Small intestine (tissue), 7 donors: ENCODE results near the gene SV2C. TPM values are rescaled to one million over a fixed set of nuclear protein-coding genes. Genes with fewer than 3 reads are reported as not detected.

Source experiments
- DNase-seq, 2 donors: peaks; one replicate each; pipeline versions ENCODE4 v3.0.0 to v3.0.0-alpha.2; 2013
- FAIRE-seq: peaks from 2 replicates; lab custom pipeline; 2012; peaks lifted over from hg19 to GRCh38; lab: Jason Lieb, UNC
- H3K27ac ChIP-seq, 3 donors: one replicate each; pipeline ENCODE4 v1.5.1; 2013; ENCODE audit warnings: low read length in 2 of 3, mild to moderate bottlenecking in 2 of 3, control low read depth in 1 of 3, inconsistent platforms in 1 of 3, low read depth in 1 of 3, moderate library complexity in 1 of 3
- H3K27me3 ChIP-seq, 3 donors: one replicate each; pipeline ENCODE4 v1.6.1; 2013; ENCODE audit warnings: low read length in 3 of 3, inconsistent platforms in 1 of 3; ENCODE audit not compliant: control insufficient read depth in 3 of 3, insufficient read depth in 3 of 3
- H3K36me3 ChIP-seq, 3 donors: one replicate each; pipeline ENCODE4 v1.6.1; 2013; ENCODE audit warnings: low read length in 3 of 3, inconsistent platforms in 1 of 3, low read depth in 1 of 3, mild to moderate bottlenecking in 1 of 3, moderate library complexity in 1 of 3; ENCODE audit not compliant: control insufficient read depth in 3 of 3, insufficient read depth in 2 of 3
- H3K4me1 ChIP-seq, 3 donors: one replicate each; pipeline ENCODE4 v1.6.1; 2013; ENCODE audit warnings: low read length in 2 of 3, inconsistent platforms in 1 of 3, low read depth in 1 of 3, mild to moderate bottlenecking in 1 of 3, moderate library complexity in 1 of 3; ENCODE audit not compliant: control insufficient read depth in 3 of 3, insufficient read depth in 2 of 3
- H3K4me3 ChIP-seq, 3 donors: one replicate each; pipeline ENCODE4 v1.5.1; 2013; ENCODE audit warnings: low read length in 3 of 3, control low read depth in 1 of 3, inconsistent platforms in 1 of 3, low read depth in 1 of 3, mild to moderate bottlenecking in 1 of 3, moderate library complexity in 1 of 3
- H3K9me3 ChIP-seq, 2 donors: one replicate each; pipeline ENCODE4 v1.6.1; 2013; ENCODE audit warnings: low read depth in 1 of 2, low read length in 1 of 2; ENCODE audit not compliant: control insufficient read depth in 2 of 2, insufficient read depth in 1 of 2
- WGBS, 3 donors: extraction: QIAGEN DNeasy Blood & Tissue Kit; methylation state at CpG; one replicate each; pipeline ENCODE4 v1.1.7; 2013; 5-methylcytosine and 5-hydroxymethylcytosine counted together
- polyA plus RNA-seq, 4 donors: library from polyadenylated mRNA; stranded (reverse) in 3 of 4; unstranded in 1 of 4; fragments of 200-250 nt in 3 of 4; fragments of 120-200 nt in 1 of 4; gene quantifications; one replicate each; pipeline versions ENCODE4 v1.2.1 to v1.2.3, GENCODE V29; 2013
- donor health status: healthy with polysubstance abuse.
- donor health status: control.
- donor health status: control.
- donor health status: Bipolar disorder and iron deficiency.
- donor health status: healthy.

The SV2C gene
- polyA plus RNA-seq, 4 donors, result 0.03 to 1.6 TPM; not detected in 2

DNA sequence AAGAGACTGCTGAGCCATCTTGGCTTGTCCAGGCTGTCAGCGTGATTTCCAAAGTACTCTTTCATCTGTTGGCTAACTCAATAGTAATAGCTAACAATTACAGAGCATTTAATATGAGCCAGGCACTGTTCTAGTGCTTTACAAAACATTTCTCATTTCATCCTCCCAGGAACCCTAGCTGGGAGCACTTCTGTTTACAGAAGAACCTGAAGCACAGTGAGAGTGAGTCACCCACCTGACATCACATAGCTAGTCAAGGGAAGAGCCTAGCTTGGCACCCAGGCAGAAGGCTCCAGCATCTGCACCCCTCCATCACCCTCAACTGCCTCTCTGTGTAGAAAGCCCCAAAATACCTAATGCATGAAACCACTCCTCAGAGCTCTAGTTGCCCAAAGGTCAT, 262.4 kb downstream of the SV2C start:
- Histone ChIP-seq H3K36me3 (no peaks in the 10 kb centered on the region), H3K9me3 (no peaks in the 10 kb centered on the region), H3K4me3 (no peak overlapping the region), H3K27me3 (no peaks in the 10 kb centered on the region), H3K4me1 (no peaks in the 10 kb centered on the region), H3K27ac (no peak overlapping the region)
- FAIRE-seq (no peak), DNase-seq (no peak)
- WGBS, 3 donors, result 85 to 100% (median 92%) methylated on average over 1 of the region's 1 CpG

DNA sequence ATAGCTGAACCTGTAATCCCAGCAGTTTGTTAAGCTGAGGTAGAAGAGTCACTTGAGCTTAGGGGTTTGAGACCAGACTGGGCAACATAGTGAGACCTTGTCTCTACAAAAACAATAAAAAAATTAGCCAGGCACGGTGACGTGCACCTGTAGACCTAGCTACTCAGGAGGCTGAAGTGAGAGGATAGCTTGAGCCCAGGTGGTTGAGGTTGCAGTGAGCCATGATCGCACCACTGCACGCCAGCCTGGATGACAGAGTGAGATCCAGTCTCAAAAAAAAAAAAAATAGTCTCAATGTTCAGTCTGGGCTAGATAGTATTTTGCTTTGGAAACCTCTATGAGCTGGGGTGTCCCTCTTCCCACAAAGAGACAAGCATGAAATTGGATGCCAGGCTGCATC, 268.0 kb downstream of the SV2C start:
- Histone ChIP-seq H3K4me3 (no peak overlapping the region), H3K36me3 (no peaks in the 10 kb centered on the region), H3K27ac (no peak overlapping the region), H3K27me3 (no peaks in the 10 kb centered on the region), H3K4me1 (no peaks in the 10 kb centered on the region), H3K9me3 (no peaks in the 10 kb centered on the region)
- WGBS, 3 donors, result 68 to 72% (median 69%) methylated on average over 4 of the region's 4 CpGs
- DNase-seq, result no peak
- no peak for FAIRE-seq

DNA sequence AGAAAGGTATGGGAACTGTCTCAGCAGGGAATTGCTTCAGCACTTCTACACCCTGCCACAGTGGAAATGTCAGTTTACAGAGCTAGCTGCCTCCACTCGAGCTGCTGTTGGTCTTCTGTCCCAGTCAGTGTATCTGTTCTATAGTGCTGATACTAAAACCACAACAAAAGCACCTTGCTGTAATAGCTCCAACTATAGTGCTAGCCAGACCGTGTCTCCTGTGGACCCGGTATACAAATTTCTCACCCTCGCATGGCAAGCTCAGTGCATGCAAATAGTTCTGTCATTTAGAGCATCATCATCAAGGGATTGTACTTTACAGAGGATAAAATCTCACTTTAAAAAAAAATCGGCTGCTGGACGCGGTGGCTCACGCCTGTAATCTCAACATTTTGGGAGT, 268.4 kb downstream of the SV2C start:
- no peaks in the 10 kb centered on the region for H3K36me3 ChIP-seq
- no peaks in the 10 kb centered on the region for H3K4me1 ChIP-seq
- H3K4me3 ChIP-seq, result no peak overlapping the region
- no peak for DNase-seq
- no peak for FAIRE-seq
- no peak overlapping the region for H3K27ac ChIP-seq
- 74 to 81% (median 76%) methylated on average over 8 of the region's 8 CpGs for WGBS, 3 donors
- no peaks in the 10 kb centered on the region for H3K27me3 ChIP-seq
- H3K9me3 ChIP-seq, result no peaks in the 10 kb centered on the region

DNA sequence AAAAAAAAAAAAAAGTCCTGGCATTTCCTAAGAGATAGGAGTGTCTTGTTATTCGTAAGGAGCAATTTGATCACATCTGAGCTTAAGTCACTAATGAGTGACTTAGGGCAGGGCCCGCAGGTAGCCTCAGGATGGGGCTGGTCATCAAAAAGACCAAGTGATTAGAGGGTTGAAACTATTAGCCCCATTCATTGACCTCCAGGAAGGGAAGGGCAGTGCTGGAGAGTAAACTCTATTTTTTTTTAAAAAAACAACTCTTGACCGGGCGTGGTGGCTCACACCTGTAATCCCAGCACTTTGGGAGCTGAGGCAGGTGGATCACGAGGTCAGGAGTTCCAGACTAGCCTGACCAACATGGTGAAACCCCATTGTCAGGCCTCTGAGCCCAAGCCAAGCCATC, 273.7 kb downstream of the SV2C start:
- Histone ChIP-seq H3K9me3 (no peaks in the 10 kb centered on the region), H3K4me3 (no peak overlapping the region), H3K4me1 (no peaks in the 10 kb centered on the region), H3K27ac (no peak overlapping the region), H3K36me3 (no peaks in the 10 kb centered on the region), H3K27me3 (no peaks in the 10 kb centered on the region)
- no peak for FAIRE-seq
- WGBS, 3 donors, result 62 to 82% (median 72%) methylated on average over 5 of the region's 5 CpGs
- DNase-seq, result no peak

DNA sequence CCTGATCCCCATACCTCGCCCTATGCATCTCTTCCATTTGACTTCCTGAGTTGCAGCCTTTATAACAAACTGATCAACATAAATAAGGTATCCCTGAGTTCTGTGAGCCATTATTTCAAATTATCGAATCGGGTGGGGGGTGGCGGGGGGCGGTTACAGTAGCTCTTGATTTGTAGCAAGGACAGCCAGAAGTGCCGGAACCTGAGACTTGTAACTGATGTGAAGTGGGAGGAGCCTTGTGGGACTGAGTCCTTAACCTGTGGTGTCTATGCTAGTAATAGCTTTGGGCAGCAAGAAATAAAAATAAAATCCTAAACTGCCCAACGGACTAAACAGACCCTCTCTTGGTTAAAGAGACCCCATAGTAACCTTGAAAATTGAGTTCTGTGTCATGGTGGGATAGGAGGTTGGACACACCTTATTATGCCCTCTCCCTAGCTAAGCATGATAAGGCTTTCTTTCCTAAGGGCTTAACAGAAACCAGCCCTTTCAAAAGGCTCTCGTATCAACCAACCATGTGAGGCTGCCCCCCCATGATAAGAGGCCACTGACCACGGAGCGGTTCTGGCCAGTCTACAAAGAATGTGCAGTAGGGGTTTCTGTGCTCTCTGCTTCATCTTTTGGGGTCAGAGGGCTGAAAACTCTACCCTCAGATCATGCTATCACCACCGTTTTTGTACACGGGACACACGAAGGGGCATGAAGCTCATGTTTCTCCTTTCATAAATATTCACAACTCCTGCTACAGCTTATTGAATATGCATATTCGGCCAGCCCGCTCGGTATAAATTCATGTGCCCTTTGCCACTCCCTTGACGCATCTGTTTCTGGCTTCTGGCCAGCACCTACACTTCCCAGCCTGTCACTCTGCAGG, 280.4 kb downstream of the SV2C start:
- 37 to 57% (median 48%) methylated on average over 17 of the region's 17 CpGs for WGBS, 3 donors
- FAIRE-seq (no peak), DNase-seq (peak; percentile 59 to 87)
- Histone ChIP-seq H3K4me3 (no peak overlapping the region), H3K4me1 (no peaks in the 10 kb centered on the region), H3K27ac (no peak overlapping the region), H3K9me3 (no peaks in the 10 kb centered on the region), H3K36me3 (no peaks in the 10 kb centered on the region), H3K27me3 (no peaks in the 10 kb centered on the region)

DNA sequence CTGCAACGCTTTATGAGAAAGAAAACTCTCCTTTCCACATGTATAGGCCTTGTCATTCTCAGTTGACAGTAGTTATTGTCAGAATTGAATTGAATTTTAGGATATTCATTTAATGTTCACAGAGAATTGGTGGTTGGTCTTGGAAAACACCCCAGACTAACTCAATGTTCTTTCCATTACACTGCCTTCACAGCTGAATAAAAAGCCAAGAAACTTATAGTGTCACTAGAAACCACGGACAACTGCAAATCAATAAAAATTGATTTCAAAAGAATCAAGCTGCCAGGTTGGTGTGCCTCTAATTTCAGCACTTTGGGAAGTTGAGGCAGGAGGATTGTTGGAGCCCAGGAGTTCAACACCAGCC, 281.0 kb downstream of the SV2C start:
- WGBS, 3 donors, result 18 to 55% (median 26%) methylated on average over 2 of the region's 2 CpGs
- Histone ChIP-seq H3K36me3 (no peaks in the 10 kb centered on the region), H3K27ac (no peak overlapping the region), H3K9me3 (no peaks in the 10 kb centered on the region), H3K27me3 (no peaks in the 10 kb centered on the region), H3K4me3 (no peak overlapping the region), H3K4me1 (no peaks in the 10 kb centered on the region)
- DNase-seq (no peak), FAIRE-seq (no peak)

DNA sequence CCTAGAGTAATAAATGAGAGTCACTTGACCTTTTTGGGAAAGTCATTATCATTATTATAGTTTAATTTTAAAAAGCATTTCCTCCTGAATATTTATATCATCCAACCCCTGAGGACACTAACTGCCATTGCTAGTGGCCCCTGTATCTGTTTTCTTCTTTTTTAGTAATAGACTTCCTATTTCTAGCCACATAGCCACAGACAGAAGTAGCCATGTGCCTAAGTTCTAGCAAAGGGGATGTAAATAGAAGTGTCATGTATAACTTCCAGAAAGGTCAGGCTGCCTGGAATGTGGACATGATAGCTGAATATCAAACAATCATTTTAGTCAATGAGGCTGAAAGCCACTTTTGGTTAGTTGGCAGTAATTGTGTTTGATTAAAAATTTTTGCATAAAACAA, 282.4 kb downstream of the SV2C start:
- Histone ChIP-seq H3K27ac (no peak overlapping the region), H3K4me3 (no peak overlapping the region), H3K9me3 (no peaks in the 10 kb centered on the region), H3K27me3 (no peaks in the 10 kb centered on the region), H3K36me3 (no peaks in the 10 kb centered on the region), H3K4me1 (no peaks in the 10 kb centered on the region)
- no peak for DNase-seq
- FAIRE-seq, result no peak

DNA sequence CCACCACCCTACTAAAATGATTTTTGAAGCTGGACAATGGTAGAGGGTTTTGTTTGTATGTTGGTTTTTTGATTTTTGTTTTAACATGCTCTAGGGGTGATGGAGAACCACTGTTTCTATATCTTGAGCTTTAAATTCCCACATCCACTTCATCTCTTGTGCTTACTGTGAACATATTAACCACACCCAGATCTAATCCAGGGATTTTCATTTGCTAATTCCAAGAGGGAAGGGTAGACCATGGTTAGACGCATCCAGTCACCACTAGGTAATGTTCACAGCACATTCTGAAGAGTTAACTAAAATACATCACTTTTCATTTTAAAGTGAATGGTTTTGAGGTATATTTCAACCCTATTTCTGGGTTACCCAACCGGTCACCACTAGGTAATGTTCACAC, 283.4 kb downstream of the SV2C start:
- Histone ChIP-seq H3K4me1 (no peaks in the 10 kb centered on the region), H3K9me3 (no peaks in the 10 kb centered on the region), H3K27me3 (no peaks in the 10 kb centered on the region), H3K36me3 (no peaks in the 10 kb centered on the region), H3K4me3 (no peak overlapping the region), H3K27ac (no peak overlapping the region)
- DNase-seq (no peak), FAIRE-seq (no peak)
- WGBS, 3 donors, result 88 to 94% (median 90%) methylated on average over 2 of the region's 2 CpGs
